Breast epithelium (tissue), 4 donors: ENCODE data around the gene PNKD. TPM values are rescaled to one million over a fixed set of nuclear protein-coding genes. Genes with fewer than 3 reads are reported as not detected.
A peak's percentile ranks its signal among the peaks of the same experiment; 100 is the strongest.

ENCODE experiments used
- DNase-seq, 2 donors: peaks; one replicate each; pipeline ENCODE4 v3.0.0-alpha.2; 2019; ENCODE audit warnings: low spot score in 2 of 2
- H3K27ac ChIP-seq, 2 donors: fragments of 200-600 bp; sonication (generic) in 1 of 2; one replicate each; pipeline ENCODE4 v1.5.1; 2016 to 2019; ENCODE audit warnings: mild to moderate bottlenecking in 1 of 2
- H3K27me3 ChIP-seq, 2 donors: fragments of 200-600 bp; sonication (generic) in 1 of 2; one replicate each; pipeline versions ENCODE4 v1.5.1 to v1.6.0; 2017 to 2019; ENCODE audit warnings: control low read depth in 1 of 2, mild to moderate bottlenecking in 1 of 2
- H3K36me3 ChIP-seq: fragments of 200-600 bp; one replicate; pipeline ENCODE4 v1.5.1; 2019
- H3K4me1 ChIP-seq, 2 donors: fragments of 200-600 bp; sonication (generic); one replicate each; pipeline ENCODE4 v1.5.1; 2016 to 2019; ENCODE audit warnings: control low read depth in 1 of 2
- H3K4me3 ChIP-seq, 3 donors: fragments of 200-600 bp; sonication (generic); 1 replicate in 2 of 3; 2 replicates in 1 of 3; pipeline ENCODE4 v1.5.1; 2016 to 2019; ENCODE audit warnings: mild to moderate bottlenecking in 3 of 3, moderate library complexity in 2 of 3
- H3K9me3 ChIP-seq, 2 donors: fragments of 200-600 bp; sonication (generic) in 1 of 2; one replicate each; pipeline ENCODE4 v1.5.1; 2016 to 2019; ENCODE audit warnings: control low read depth in 1 of 2
- CTCF ChIP-seq, 3 donors: fragments of 450-650 bp; IDR thresholded peaks; one replicate each; pipeline ENCODE4 v1.5.1; 2016 to 2017; ENCODE audit warnings: antibody characterized with exemption in 3 of 3, mild to moderate bottlenecking in 3 of 3, moderate library complexity in 3 of 3
- POLR2A ChIP-seq: fragments of 450-650 bp; IDR thresholded peaks from one replicate; pipeline ENCODE4 v1.6.1; 2016; ENCODE audit warnings: antibody characterized with exemption, mild to moderate bottlenecking, moderate library complexity
- POLR2AphosphoS5 ChIP-seq, 3 donors: sonication (generic); formaldehyde crosslinking; IDR thresholded peaks; one replicate each; pipeline ENCODE4 v1.6.1; 2017; ENCODE audit warnings: antibody characterized with exemption in 3 of 3
- intact Hi-C: fragments of 100-400 bp; cut with DNase I; formaldehyde crosslinking; loops from one replicate; pipeline ENCODE4 v1.15.1; 2023; ENCODE audit warnings: low total_unique reads
- total RNA-seq, 3 donors: library from RNA; depleted of rRNA; stranded (reverse); fragments of >200 nt; gene quantifications; one replicate each; pipeline ENCODE4 v1.1.0, GENCODE V29; 2016

PNKD gene
- total RNA-seq, 3 donors from 2014 or later: 30.2 to 48.3 (median 35.6) TPM

- no peak for DNase-seq
Measured at GRCh38 chr2:218387369-218388194, 117.3 kb downstream of the PNKD start.

GRCh38 chr2:218389333-218390150 is 119.2 kb downstream of the PNKD start:
- Histone ChIP-seq H3K27ac (no peak overlapping the region), H3K4me1 (no peaks in the 10 kb centered on the region), H3K27me3 (no peaks in the 10 kb centered on the region), H3K9me3 (no peaks in the 10 kb centered on the region), H3K4me3 (no peak overlapping the region), H3K36me3 (no peaks in the 10 kb centered on the region)
- intact Hi-C loops: no loop called here
- no peak for TF ChIP-seq POLR2A
- TF ChIP-seq CTCF (IDR thresholded peaks at IDR 0.05): no peak
- TF ChIP-seq POLR2AphosphoS5 (IDR thresholded peaks at IDR 0.05): no peak
- no peak for DNase-seq

More at GRCh38 chr2:218387369-218388194, 117.3 kb downstream of the PNKD start:
- Histone ChIP-seq H3K27me3 (no peaks in the 10 kb centered on the region), H3K36me3 (no peaks in the 10 kb centered on the region), H3K4me3 (peak overlapping the region; percentile 18 to 54 (median 38)), H3K4me1 (no peaks in the 10 kb centered on the region), H3K9me3 (no peaks in the 10 kb centered on the region), H3K27ac (peak overlapping the region in 1 of 2 donors; percentile 20)
- TF ChIP-seq POLR2AphosphoS5 (IDR thresholded peaks at IDR 0.05): no peak
- no peak for TF ChIP-seq CTCF (IDR thresholded peaks at IDR 0.05)
- no peak for TF ChIP-seq POLR2A
- intact Hi-C loops: no loop called here

GRCh38 chr2:218391202-218391601 is 120.9 kb downstream of the PNKD start:
- intact Hi-C loops: no loop called here
- TF ChIP-seq POLR2A (no peak), POLR2AphosphoS5 (IDR thresholded peaks at IDR 0.05) (no peak), CTCF (IDR thresholded peaks at IDR 0.05) (no peak)
- Histone ChIP-seq H3K27me3 (no peaks in the 10 kb centered on the region), H3K4me1 (no peaks in the 10 kb centered on the region), H3K4me3 (no peak overlapping the region), H3K9me3 (no peaks in the 10 kb centered on the region), H3K36me3 (no peaks in the 10 kb centered on the region), H3K27ac (no peak overlapping the region)
- no peak for DNase-seq

GRCh38 chr2:218392459-218392858 is 122.1 kb downstream of the PNKD start:
- Histone ChIP-seq H3K4me3 (no peak overlapping the region), H3K9me3 (no peaks in the 10 kb centered on the region), H3K4me1 (peaks cover 0 to 3% of the 10 kb centered on the region in 2 donors), H3K27ac (no peak overlapping the region), H3K27me3 (no peaks in the 10 kb centered on the region), H3K36me3 (no peaks in the 10 kb centered on the region)
- TF ChIP-seq CTCF (IDR thresholded peaks at IDR 0.05) (no peak), POLR2A (no peak), POLR2AphosphoS5 (IDR thresholded peaks at IDR 0.05) (no peak)
- DNase-seq: no peak
- intact Hi-C loops: no loop called here
